ENCODE measurements around the gene AJM1. TPM values are rescaled to one million over a fixed set of nuclear protein-coding genes. Genes with fewer than 3 reads are reported as not detected.

AJM1 gene
- total and polyA plus RNA-seq, 2 experiments from 2014 or later, result 2.0 to 7.7 TPM

GRCh38 chr9:136823136-136824046 is 18.9 kb upstream of the AJM1 start:
- no peaks in the 10 kb centered on the region for H3K27me3 ChIP-seq
- H3K9me2 ChIP-seq (replicated peaks; ENCODE audit: insufficient read depth), result no peaks in the 10 kb centered on the region
- peaks cover 9% of the 10 kb centered on the region for H3K4me1 ChIP-seq (ENCODE audit: insufficient read depth)
- H3K9me3 ChIP-seq (ENCODE audit: low read depth), result no peaks in the 10 kb centered on the region
- H3K27ac ChIP-seq, result no peak overlapping the region
- no peak overlapping the region for H3K4me3 ChIP-seq
- DNase-seq (ENCODE audit: low spot score), result no peak
- TF ChIP-seq CTCF (IDR thresholded peaks at IDR 0.05; ENCODE audit: poor library complexity), result no peak
- TF ChIP-seq EZH2phosphoT487 (IDR thresholded peaks at IDR 0.05; ENCODE audit: low read depth, severe bottlenecking, unreplicated experiment), result no peak
- TF ChIP-seq EZH2 (IDR thresholded peaks at IDR 0.05; ENCODE audit: borderline replicate concordance), result no peak
- no peaks in the 10 kb centered on the region for H3K36me3 ChIP-seq (replicated peaks; ENCODE audit: insufficient read depth, low read depth)
- peaks cover 43% of the 10 kb centered on the region for H3K79me2 ChIP-seq
- peaks cover 15% of the 10 kb centered on the region for H4K20me1 ChIP-seq (ENCODE audit: insufficient read depth, poor library complexity, severe bottlenecking)
- H2AFZ ChIP-seq, result no peak overlapping the region
- 94% methylated on average over 29 of the region's 30 CpGs for WGBS (ENCODE audit: low lambda C conversion rate, missing lambda C conversion rate)
- no peak overlapping the region for H3K4me2 ChIP-seq

GRCh38 chr9:136824496-136825225 is 17.6 kb upstream of the AJM1 start:
- Histone ChIP-seq H3K79me2 (peaks cover 33% of the 10 kb centered on the region), H3K9me3 (ENCODE audit: low read depth) (no peaks in the 10 kb centered on the region), H3K36me3 (replicated peaks; ENCODE audit: insufficient read depth, low read depth) (no peaks in the 10 kb centered on the region), H3K4me3 (no peak overlapping the region), H2AFZ (no peak overlapping the region), H4K20me1 (ENCODE audit: insufficient read depth, poor library complexity, severe bottlenecking) (peaks cover 14% of the 10 kb centered on the region), H3K4me1 (ENCODE audit: insufficient read depth) (peaks cover 6% of the 10 kb centered on the region), H3K4me2 (no peak overlapping the region), H3K9me2 (replicated peaks; ENCODE audit: insufficient read depth) (no peaks in the 10 kb centered on the region), H3K27ac (no peak overlapping the region), H3K27me3 (no peaks in the 10 kb centered on the region)
- TF ChIP-seq EZH2 (IDR thresholded peaks at IDR 0.05; ENCODE audit: borderline replicate concordance) (no peak), EZH2phosphoT487 (IDR thresholded peaks at IDR 0.05; ENCODE audit: low read depth, severe bottlenecking, unreplicated experiment) (no peak), CTCF (IDR thresholded peaks at IDR 0.05; ENCODE audit: poor library complexity) (no peak)
- 94% methylated on average over 19 of the region's 21 CpGs for WGBS (ENCODE audit: low lambda C conversion rate, missing lambda C conversion rate)
- no peak for DNase-seq (ENCODE audit: low spot score)

DNA sequence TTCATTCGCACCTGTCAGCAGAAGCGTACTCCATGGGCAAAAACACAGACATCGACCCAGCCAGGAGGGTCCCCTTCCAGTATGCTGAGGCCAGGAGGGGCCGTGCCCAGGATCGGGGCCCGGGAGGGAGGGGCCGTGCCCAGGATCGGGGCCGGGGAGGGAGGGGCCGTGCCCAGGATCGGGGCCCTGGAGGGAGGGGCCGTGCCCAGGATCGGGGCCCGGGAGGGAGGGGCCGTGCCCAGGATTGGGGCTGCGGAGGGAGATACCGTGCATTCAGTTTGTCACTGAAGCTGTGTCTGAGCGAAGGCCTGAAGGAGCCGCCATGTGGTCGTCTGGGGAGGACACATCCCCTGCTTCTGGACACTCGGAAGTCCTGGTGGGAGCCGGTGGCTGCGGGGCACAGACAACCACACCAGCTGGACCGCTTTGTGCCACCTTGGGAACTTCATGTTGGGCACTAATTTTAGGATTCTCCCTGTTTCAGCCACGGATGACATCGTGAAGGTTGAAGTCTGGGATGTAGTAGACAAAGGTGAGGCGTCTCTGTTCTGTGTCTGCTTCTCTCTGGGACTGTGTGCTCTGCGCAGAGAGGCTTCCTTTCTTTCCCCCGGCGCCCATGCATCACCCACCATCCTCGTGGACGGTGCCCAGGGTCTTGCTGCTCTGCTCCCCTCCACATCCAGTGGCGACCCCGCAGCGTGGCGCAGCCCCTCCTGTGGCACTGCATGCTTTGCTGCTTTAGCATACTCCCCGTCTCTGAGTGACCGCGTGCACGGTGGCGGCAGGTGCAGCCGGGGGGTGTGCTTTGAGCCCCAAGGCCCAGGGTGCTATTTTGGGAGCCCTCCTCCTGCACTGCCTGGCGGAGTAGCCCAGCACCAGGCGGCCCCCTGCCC is 16.7 kb upstream of the AJM1 start:
- no peak for TF ChIP-seq CTCF (IDR thresholded peaks at IDR 0.05; ENCODE audit: poor library complexity)
- TF ChIP-seq EZH2phosphoT487 (IDR thresholded peaks at IDR 0.05; ENCODE audit: low read depth, severe bottlenecking, unreplicated experiment), result no peak
- TF ChIP-seq EZH2 (IDR thresholded peaks at IDR 0.05; ENCODE audit: borderline replicate concordance), result no peak
- H2AFZ ChIP-seq, result no peak overlapping the region
- H3K4me2 ChIP-seq, result no peak overlapping the region
- WGBS (ENCODE audit: low lambda C conversion rate, missing lambda C conversion rate), result 96% methylated on average over 31 of the region's 44 CpGs
- no peaks in the 10 kb centered on the region for H3K36me3 ChIP-seq (replicated peaks; ENCODE audit: insufficient read depth, low read depth)
- no peak overlapping the region for H3K27ac ChIP-seq
- H3K4me3 ChIP-seq, result no peak overlapping the region
- H3K27me3 ChIP-seq, result no peaks in the 10 kb centered on the region
- peaks cover 6% of the 10 kb centered on the region for H4K20me1 ChIP-seq (ENCODE audit: insufficient read depth, poor library complexity, severe bottlenecking)
- DNase-seq (ENCODE audit: low spot score), result no peak
- no peaks in the 10 kb centered on the region for H3K9me3 ChIP-seq (ENCODE audit: low read depth)
- peaks cover 24% of the 10 kb centered on the region for H3K79me2 ChIP-seq
- no peaks in the 10 kb centered on the region for H3K9me2 ChIP-seq (replicated peaks; ENCODE audit: insufficient read depth)
- H3K4me1 ChIP-seq (ENCODE audit: insufficient read depth), result peaks cover 6% of the 10 kb centered on the region

Measured in hepatocyte (in vitro differentiated cells).